ENCODE data around the gene FBLN2. TPM values are rescaled to one million over a fixed set of nuclear protein-coding genes. Genes with fewer than 3 reads are reported as not detected.

Gene FBLN2
- total RNA-seq, 1 experiment from 2014 or later: not detected

- Histone ChIP-seq H4K20me1 (ENCODE audit: insufficient read depth, low read depth, low read length) (no peaks in the 10 kb centered on the region), H3K9me3 (ENCODE audit: low read length) (no peaks in the 10 kb centered on the region), H3K36me3 (ENCODE audit: insufficient read depth, low read length) (no peaks in the 10 kb centered on the region), H3K79me2 (ENCODE audit: low read length) (no peaks in the 10 kb centered on the region), H3K27ac (ENCODE audit: low read length) (no peak overlapping the region), H3K27me3 (ENCODE audit: low read length) (no peaks in the 10 kb centered on the region), H3K4me1 (ENCODE audit: low read length) (no peaks in the 10 kb centered on the region), H3K4me2 (ENCODE audit: low read depth, low read length, poor library complexity, severe bottlenecking) (no peak overlapping the region), H3K4me3 (ENCODE audit: low read length) (no peak overlapping the region), H2AFZ (ENCODE audit: low read length) (no peak overlapping the region), H3K9me2 (replicated peaks; ENCODE audit: insufficient read depth, low read length) (no peaks in the 10 kb centered on the region), H3K9ac (ENCODE audit: low read length) (no peak overlapping the region)
- DNase-seq: no peak
These were observed 17.5 kb downstream of the FBLN2 start for GRCh38 chr3:13566453-13566748.

GRCh38 chr3:13566769-13567310 is 17.9 kb downstream of the FBLN2 start:
- Histone ChIP-seq H2AFZ (ENCODE audit: low read length) (no peak overlapping the region), H3K9ac (ENCODE audit: low read length) (no peak overlapping the region), H3K4me2 (ENCODE audit: low read depth, low read length, poor library complexity, severe bottlenecking) (no peak overlapping the region), H3K4me3 (ENCODE audit: low read length) (no peak overlapping the region), H3K27me3 (ENCODE audit: low read length) (no peaks in the 10 kb centered on the region), H3K79me2 (ENCODE audit: low read length) (no peaks in the 10 kb centered on the region), H3K9me2 (replicated peaks; ENCODE audit: insufficient read depth, low read length) (no peaks in the 10 kb centered on the region), H3K27ac (ENCODE audit: low read length) (no peak overlapping the region), H3K36me3 (ENCODE audit: insufficient read depth, low read length) (no peaks in the 10 kb centered on the region), H4K20me1 (ENCODE audit: insufficient read depth, low read depth, low read length) (no peaks in the 10 kb centered on the region), H3K4me1 (ENCODE audit: low read length) (no peaks in the 10 kb centered on the region), H3K9me3 (ENCODE audit: low read length) (no peaks in the 10 kb centered on the region)
- no peak for DNase-seq

GRCh38 chr3:13567684-13568514 is 19.0 kb downstream of the FBLN2 start:
- no peak overlapping the region for H2AFZ ChIP-seq (ENCODE audit: low read length)
- DNase-seq: no peak
- no peak overlapping the region for H3K4me3 ChIP-seq (ENCODE audit: low read length)
- no peaks in the 10 kb centered on the region for H3K79me2 ChIP-seq (ENCODE audit: low read length)
- H3K4me1 ChIP-seq (ENCODE audit: low read length): no peaks in the 10 kb centered on the region
- no peaks in the 10 kb centered on the region for H4K20me1 ChIP-seq (ENCODE audit: insufficient read depth, low read depth, low read length)
- H3K27me3 ChIP-seq (ENCODE audit: low read length): no peaks in the 10 kb centered on the region
- no peak overlapping the region for H3K4me2 ChIP-seq (ENCODE audit: low read depth, low read length, poor library complexity, severe bottlenecking)
- no peaks in the 10 kb centered on the region for H3K9me2 ChIP-seq (replicated peaks; ENCODE audit: insufficient read depth, low read length)
- no peak overlapping the region for H3K9ac ChIP-seq (ENCODE audit: low read length)
- no peaks in the 10 kb centered on the region for H3K9me3 ChIP-seq (ENCODE audit: low read length)
- H3K36me3 ChIP-seq (ENCODE audit: insufficient read depth, low read length): no peaks in the 10 kb centered on the region
- H3K27ac ChIP-seq (ENCODE audit: low read length): no peak overlapping the region

- Histone ChIP-seq H3K27ac (ENCODE audit: low read length) (no peak overlapping the region), H3K36me3 (ENCODE audit: insufficient read depth, low read length) (no peaks in the 10 kb centered on the region), H3K4me3 (ENCODE audit: low read length) (no peak overlapping the region), H3K4me1 (ENCODE audit: low read length) (no peaks in the 10 kb centered on the region), H3K9me3 (ENCODE audit: low read length) (no peaks in the 10 kb centered on the region), H2AFZ (ENCODE audit: low read length) (no peak overlapping the region), H3K4me2 (ENCODE audit: low read depth, low read length, poor library complexity, severe bottlenecking) (no peak overlapping the region), H3K9ac (ENCODE audit: low read length) (no peak overlapping the region), H3K27me3 (ENCODE audit: low read length) (no peaks in the 10 kb centered on the region), H3K9me2 (replicated peaks; ENCODE audit: insufficient read depth, low read length) (no peaks in the 10 kb centered on the region), H3K79me2 (ENCODE audit: low read length) (no peaks in the 10 kb centered on the region), H4K20me1 (ENCODE audit: insufficient read depth, low read depth, low read length) (no peaks in the 10 kb centered on the region)
- no peak for DNase-seq
These were observed 19.6 kb downstream of the FBLN2 start for GRCh38 chr3:13568515-13569028.

GRCh38 chr3:13569201-13569600 is 20.3 kb downstream of the FBLN2 start:
- H3K27me3 ChIP-seq (ENCODE audit: low read length): no peaks in the 10 kb centered on the region
- no peaks in the 10 kb centered on the region for H3K9me2 ChIP-seq (replicated peaks; ENCODE audit: insufficient read depth, low read length)
- no peak overlapping the region for H3K9ac ChIP-seq (ENCODE audit: low read length)
- H3K4me1 ChIP-seq (ENCODE audit: low read length): no peaks in the 10 kb centered on the region
- H3K36me3 ChIP-seq (ENCODE audit: insufficient read depth, low read length): no peaks in the 10 kb centered on the region
- H3K27ac ChIP-seq (ENCODE audit: low read length): no peak overlapping the region
- H3K9me3 ChIP-seq (ENCODE audit: low read length): no peaks in the 10 kb centered on the region
- H3K79me2 ChIP-seq (ENCODE audit: low read length): no peaks in the 10 kb centered on the region
- no peak overlapping the region for H3K4me2 ChIP-seq (ENCODE audit: low read depth, low read length, poor library complexity, severe bottlenecking)
- no peak overlapping the region for H2AFZ ChIP-seq (ENCODE audit: low read length)
- no peak for DNase-seq
- no peaks in the 10 kb centered on the region for H4K20me1 ChIP-seq (ENCODE audit: insufficient read depth, low read depth, low read length)
- no peak overlapping the region for H3K4me3 ChIP-seq (ENCODE audit: low read length)

GRCh38 chr3:13569641-13570390 is 20.9 kb downstream of the FBLN2 start:
- no peaks in the 10 kb centered on the region for H3K27me3 ChIP-seq (ENCODE audit: low read length)
- H3K4me1 ChIP-seq (ENCODE audit: low read length): no peaks in the 10 kb centered on the region
- no peaks in the 10 kb centered on the region for H3K9me2 ChIP-seq (replicated peaks; ENCODE audit: insufficient read depth, low read length)
- no peak overlapping the region for H3K4me3 ChIP-seq (ENCODE audit: low read length)
- H3K9ac ChIP-seq (ENCODE audit: low read length): no peak overlapping the region
- no peak overlapping the region for H3K27ac ChIP-seq (ENCODE audit: low read length)
- no peak overlapping the region for H3K4me2 ChIP-seq (ENCODE audit: low read depth, low read length, poor library complexity, severe bottlenecking)
- no peaks in the 10 kb centered on the region for H3K9me3 ChIP-seq (ENCODE audit: low read length)
- no peak for DNase-seq
- no peaks in the 10 kb centered on the region for H3K79me2 ChIP-seq (ENCODE audit: low read length)
- H4K20me1 ChIP-seq (ENCODE audit: insufficient read depth, low read depth, low read length): no peaks in the 10 kb centered on the region
- no peaks in the 10 kb centered on the region for H3K36me3 ChIP-seq (ENCODE audit: insufficient read depth, low read length)
- no peak overlapping the region for H2AFZ ChIP-seq (ENCODE audit: low read length)

GRCh38 chr3:13570391-13571194 is 21.7 kb downstream of the FBLN2 start:
- Histone ChIP-seq H3K36me3 (ENCODE audit: insufficient read depth, low read length) (no peaks in the 10 kb centered on the region), H3K27me3 (ENCODE audit: low read length) (no peaks in the 10 kb centered on the region), H3K9ac (ENCODE audit: low read length) (no peak overlapping the region), H4K20me1 (ENCODE audit: insufficient read depth, low read depth, low read length) (no peaks in the 10 kb centered on the region), H3K9me2 (replicated peaks; ENCODE audit: insufficient read depth, low read length) (no peaks in the 10 kb centered on the region), H3K9me3 (ENCODE audit: low read length) (no peaks in the 10 kb centered on the region), H3K4me3 (ENCODE audit: low read length) (no peak overlapping the region), H3K4me1 (ENCODE audit: low read length) (no peaks in the 10 kb centered on the region), H2AFZ (ENCODE audit: low read length) (no peak overlapping the region), H3K79me2 (ENCODE audit: low read length) (no peaks in the 10 kb centered on the region), H3K4me2 (ENCODE audit: low read depth, low read length, poor library complexity, severe bottlenecking) (no peak overlapping the region), H3K27ac (ENCODE audit: low read length) (no peak overlapping the region)
- DNase-seq: no peak

- Histone ChIP-seq H3K79me2 (ENCODE audit: low read length) (no peaks in the 10 kb centered on the region), H2AFZ (ENCODE audit: low read length) (no peak overlapping the region), H3K4me2 (ENCODE audit: low read depth, low read length, poor library complexity, severe bottlenecking) (no peak overlapping the region), H4K20me1 (ENCODE audit: insufficient read depth, low read depth, low read length) (no peaks in the 10 kb centered on the region), H3K4me1 (ENCODE audit: low read length) (no peaks in the 10 kb centered on the region), H3K9ac (ENCODE audit: low read length) (no peak overlapping the region), H3K9me3 (ENCODE audit: low read length) (no peaks in the 10 kb centered on the region), H3K36me3 (ENCODE audit: insufficient read depth, low read length) (no peaks in the 10 kb centered on the region), H3K27ac (ENCODE audit: low read length) (no peak overlapping the region), H3K27me3 (ENCODE audit: low read length) (no peaks in the 10 kb centered on the region), H3K9me2 (replicated peaks; ENCODE audit: insufficient read depth, low read length) (no peaks in the 10 kb centered on the region), H3K4me3 (ENCODE audit: low read length) (no peak overlapping the region)
- DNase-seq: no peak
These were observed 22.3 kb downstream of the FBLN2 start for GRCh38 chr3:13571264-13571663.
